K562 (cell line): ENCODE measurements around the gene POLD1. TPM values are rescaled to one million over a fixed set of nuclear protein-coding genes. Genes with fewer than 3 reads are reported as not detected.

Experiments
- ATF7 ChIP-seq: fragments of 450-650 bp; IDR thresholded peaks from 2 replicates; pipeline ENCODE4 v1.7.1; 2014; ENCODE audit warnings: mild to moderate bottlenecking, moderate library complexity
- BHLHE40 ChIP-seq: IDR thresholded peaks from 2 replicates; pipeline ENCODE4 v1.6.1; 2011; ENCODE audit warnings: low read length, improper control_type of control experiment
- E2F3 ChIP-seq: fragments of 250-450 bp; sonication (Bioruptor Pico); IDR thresholded peaks from 2 replicates; pipeline ENCODE4 v1.4.0; 2020; ENCODE audit warnings: mild to moderate bottlenecking
- HMGN3 ChIP-seq: IDR thresholded peaks from 2 replicates; pipeline ENCODE4 v1.6.1; 2011; ENCODE audit warnings: borderline replicate concordance, low read depth, mild to moderate bottlenecking, mixed read lengths, low read length; ENCODE audit not compliant: insufficient read length; ENCODE audit errors: extremely low read depth
- JUN ChIP-seq, 2 experiments: sonication (generic) in 1 of 2; formaldehyde crosslinking in 1 of 2; IDR thresholded peaks; 2 replicates each; pipeline versions ENCODE4 v1.6.1 to v1.8.0; 2012 to 2022; ENCODE audit warnings: borderline replicate concordance in 2 of 2, mild to moderate bottlenecking in 2 of 2, improper control_type of control experiment in 1 of 2, low read depth in 1 of 2, low read length in 1 of 2, missing genetic modification reagents in 1 of 2
- KDM2B ChIP-seq: fragments of 250-450 bp; sonication (Bioruptor Pico); IDR thresholded peaks from 2 replicates; pipeline ENCODE4 v1.8.0; 2021; ENCODE audit warnings: mild to moderate bottlenecking, moderate library complexity
- KHSRP ChIP-seq: fragments of 450-650 bp; IDR thresholded peaks from 2 replicates; pipeline ENCODE4 v1.6.1; 2017
- KLF1 ChIP-seq: fragments of 450-650 bp; IDR thresholded peaks from 2 replicates; pipeline ENCODE4 v1.6.1; 2016; ENCODE audit warnings: missing genetic modification characterization, missing compliant biosample characterization
- KLF6 ChIP-seq: fragments of 250-450 bp; sonication (Bioruptor Pico); IDR thresholded peaks from 2 replicates; pipeline ENCODE4 v1.4.0; 2020; ENCODE audit warnings: mild to moderate bottlenecking, moderate library complexity, borderline replicate concordance
- MYNN ChIP-seq, 2 experiments: sonication (generic); formaldehyde crosslinking in 1 of 2; IDR thresholded peaks; 2 replicates each; pipeline versions ENCODE4 v1.5.0 to v1.6.1; 2016 to 2020; ENCODE audit warnings: antibody characterized with exemption in 1 of 2, missing genetic modification reagents in 1 of 2
- NONO ChIP-seq, 2 experiments: fragments of 200-400 bp in 1 of 2; fragments of 450-650 bp in 1 of 2; formaldehyde crosslinking in 1 of 2; IDR thresholded peaks; 2 replicates each; pipeline ENCODE4 v1.6.1; 2017; ENCODE audit warnings: low read depth in 2 of 2, mild to moderate bottlenecking in 2 of 2, moderate library complexity in 2 of 2, low read length in 1 of 2
- PHB ChIP-seq: fragments of 250-450 bp; sonication (Bioruptor Pico); IDR thresholded peaks from 2 replicates; pipeline ENCODE4 v1.5.0; 2021
- PML ChIP-seq: IDR thresholded peaks from 2 replicates; pipeline ENCODE4 v1.6.1; 2012; ENCODE audit warnings: low read length, inconsistent platforms
- POLR2B ChIP-seq: fragments of 450-650 bp; IDR thresholded peaks from 2 replicates; pipeline ENCODE4 v1.6.1; 2018; ENCODE audit warnings: low read depth; ENCODE audit not compliant: partially characterized antibody
- RBFOX2 ChIP-seq: fragments of 200-400 bp; formaldehyde crosslinking; IDR thresholded peaks from 2 replicates; pipeline ENCODE4 v1.6.1; 2017; ENCODE audit warnings: low read depth, mild to moderate bottlenecking, low read length, moderate library complexity
- RFX7 ChIP-seq: fragments of 250-450 bp; sonication (Bioruptor Pico); IDR thresholded peaks from 2 replicates; pipeline ENCODE4 v1.5.1; 2021; ENCODE audit warnings: mild to moderate bottlenecking
- SRSF9 ChIP-seq: fragments of 200-400 bp; formaldehyde crosslinking; IDR thresholded peaks from 2 replicates; pipeline ENCODE4 v1.6.1; 2017; ENCODE audit warnings: low read depth, low read length, borderline replicate concordance
- TAF9B ChIP-seq: fragments of 450-650 bp; IDR thresholded peaks from 2 replicates; pipeline ENCODE4 v1.6.1; 2018; ENCODE audit warnings: mild to moderate bottlenecking; ENCODE audit not compliant: partially characterized antibody
- TBL1XR1 ChIP-seq, 2 experiments: IDR thresholded peaks; 2 replicates each; pipeline ENCODE4 v1.6.1; 2012; ENCODE audit warnings: improper control_type of control experiment in 2 of 2, low read length in 2 of 2, mild to moderate bottlenecking in 1 of 2
- TCF3 ChIP-seq: sonication (generic); formaldehyde crosslinking; IDR thresholded peaks from 2 replicates; pipeline ENCODE4 v1.4.0; 2020; ENCODE audit warnings: mild to moderate bottlenecking, missing genetic modification reagents
- ZNF584 ChIP-seq: fragments of 200-800 bp; sonication (Bioruptor generic); IDR thresholded peaks from 2 replicates; pipeline ENCODE4 v1.6.1; 2016; ENCODE audit warnings: low read depth, mild to moderate bottlenecking, missing genetic modification characterization, missing compliant biosample characterization
- ZNF764 ChIP-seq: fragments of 250-450 bp; sonication (Bioruptor Pico); IDR thresholded peaks from 2 replicates; pipeline ENCODE4 v1.4.0; 2020; ENCODE audit warnings: low read depth, mild to moderate bottlenecking, moderate library complexity
- polyA plus RNA-seq, 8 experiments: library from polyadenylated mRNA; depleted of rRNA in 4 of 8; stranded (reverse) in 5 of 8; unstranded in 3 of 8; fragments of >200 nt; fragmentation: Nextera tagmentation in 2 of 8; fragmentation: Illumina TruSeq in 1 of 8; extraction: Ambion mirVana in 2 of 8; extraction: Trizol in 1 of 8; gene quantifications; 2 replicates each; pipeline versions ENCODE4 v1.2.1 to v1.2.3, GENCODE V29; 2011 to 2014; ENCODE audit warnings: inconsistent platforms in 1 of 8, missing spikeins in 1 of 8
- total RNA-seq, 7 experiments: library from RNA; depleted of rRNA in 6 of 7; stranded (reverse); fragments of >200 nt in 6 of 7; fragmentation: Illumina TruSeq in 2 of 7; extraction: Trizol in 2 of 7; gene quantifications; 2 replicates each; pipeline versions ENCODE4 v1.2.1 to v1.2.3, GENCODE V29; 2011 to 2021; ENCODE audit warnings: low replicate concordance in 1 of 7
- TF ChIP-seq, protein P1 (sequence below), 3 experiments: IDR thresholded peaks in 2 of 3; conservative IDR thresholded peaks in 1 of 3; 2 replicates each; pipeline ENCODE4 v1.5.1; 2011 to 2012; ENCODE audit warnings: low read length in 3 of 3, mild to moderate bottlenecking in 3 of 3, control low read depth in 2 of 3, improper control_type of control experiment in 1 of 3, inconsistent platforms in 1 of 3, low read depth in 1 of 3, mixed read lengths in 1 of 3, moderate library complexity in 1 of 3; ENCODE audit not compliant: insufficient read depth in 2 of 3
- TF ChIP-seq, protein P2 (sequence below): fragments of 450-650 bp; IDR thresholded peaks from 2 replicates; pipeline ENCODE4 v1.6.1; 2016; ENCODE audit warnings: antibody characterized with exemption
- TF ChIP-seq, protein P3 (sequence below): fragments of 250-450 bp; sonication (Bioruptor Pico); IDR thresholded peaks from 2 replicates; pipeline ENCODE4 v1.8.0; 2021; ENCODE audit warnings: moderate library complexity, mild to moderate bottlenecking, inconsistent platforms

The POLD1 gene
- total and polyA plus RNA-seq, 9 of the 15 experiments (the other 6 are each of a cell fraction or from before 2014, with no cell fraction given): 1.3 to 312 (median 47.8) TPM

DNA sequence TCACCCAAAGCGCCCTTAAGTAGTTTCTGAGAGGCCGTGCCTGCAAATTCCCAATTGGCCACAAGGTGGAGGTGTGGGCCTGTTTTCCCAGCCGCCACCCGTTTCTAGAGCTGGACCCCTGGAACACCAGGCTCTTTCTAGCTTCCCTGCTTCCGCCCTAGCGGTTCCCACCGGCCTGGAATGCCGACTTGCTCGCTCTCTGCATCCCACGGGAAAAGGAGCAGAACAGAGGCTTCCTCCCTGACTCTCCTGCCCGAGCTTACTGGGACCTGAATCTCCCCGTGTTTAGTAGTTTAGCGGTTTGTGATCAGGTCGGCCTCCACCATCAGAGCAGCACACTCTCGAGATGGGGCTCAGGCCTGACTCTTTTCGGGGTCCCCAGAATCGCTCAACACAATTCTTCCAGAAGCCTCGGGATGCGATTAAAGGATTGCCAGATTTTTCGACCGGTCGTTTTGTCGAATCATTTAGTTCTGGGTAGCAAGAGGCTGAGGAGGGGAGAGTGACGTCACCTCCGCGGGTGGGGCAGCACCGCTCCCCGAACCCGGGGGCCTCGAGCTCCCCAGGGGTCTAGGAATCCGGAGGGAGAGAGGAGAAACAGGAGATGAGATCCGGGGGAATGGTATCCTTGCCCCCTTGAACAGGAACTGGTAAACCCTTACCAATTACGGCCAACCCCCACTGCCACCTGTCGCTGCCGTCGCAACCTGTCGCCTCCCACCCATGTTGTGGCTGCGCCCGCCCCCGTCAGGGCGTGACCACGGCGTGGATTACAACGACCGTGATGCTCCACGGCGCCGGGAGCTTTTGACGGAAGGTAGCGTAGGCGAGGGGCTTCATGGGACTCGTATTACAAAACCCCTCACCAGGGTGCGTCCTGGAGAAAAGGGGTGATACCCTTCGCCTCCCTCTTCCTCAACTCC lies 26.7 kb upstream of the POLD1 start (continued):
- TF ChIP-seq, protein P1, sequence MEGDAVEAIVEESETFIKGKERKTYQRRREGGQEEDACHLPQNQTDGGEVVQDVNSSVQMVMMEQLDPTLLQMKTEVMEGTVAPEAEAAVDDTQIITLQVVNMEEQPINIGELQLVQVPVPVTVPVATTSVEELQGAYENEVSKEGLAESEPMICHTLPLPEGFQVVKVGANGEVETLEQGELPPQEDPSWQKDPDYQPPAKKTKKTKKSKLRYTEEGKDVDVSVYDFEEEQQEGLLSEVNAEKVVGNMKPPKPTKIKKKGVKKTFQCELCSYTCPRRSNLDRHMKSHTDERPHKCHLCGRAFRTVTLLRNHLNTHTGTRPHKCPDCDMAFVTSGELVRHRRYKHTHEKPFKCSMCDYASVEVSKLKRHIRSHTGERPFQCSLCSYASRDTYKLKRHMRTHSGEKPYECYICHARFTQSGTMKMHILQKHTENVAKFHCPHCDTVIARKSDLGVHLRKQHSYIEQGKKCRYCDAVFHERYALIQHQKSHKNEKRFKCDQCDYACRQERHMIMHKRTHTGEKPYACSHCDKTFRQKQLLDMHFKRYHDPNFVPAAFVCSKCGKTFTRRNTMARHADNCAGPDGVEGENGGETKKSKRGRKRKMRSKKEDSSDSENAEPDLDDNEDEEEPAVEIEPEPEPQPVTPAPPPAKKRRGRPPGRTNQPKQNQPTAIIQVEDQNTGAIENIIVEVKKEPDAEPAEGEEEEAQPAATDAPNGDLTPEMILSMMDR (IDR thresholded peaks at IDR 0.05 in 2 of 3, conservative IDR thresholded peaks at IDR 0.05 in 1 of 3; ENCODE audit: insufficient read depth in 2 of 3, low read depth in 1 of 3, low read length in 3 of 3): peak; percentile 89 to 91 (median 90)
- peak; percentile 73 for TF ChIP-seq RBFOX2
- no peak for TF ChIP-seq KDM2B (CRISPR knock-in tag)
- no peak for TF ChIP-seq KLF6 (CRISPR knock-in tag)
- no peak for TF ChIP-seq E2F3
- TF ChIP-seq ZNF764 (CRISPR knock-in tag): no peak
- peak; percentile 99 for TF ChIP-seq ATF7
- TF ChIP-seq KLF1 (tag): peak; percentile 76
- TF ChIP-seq, protein P2, sequence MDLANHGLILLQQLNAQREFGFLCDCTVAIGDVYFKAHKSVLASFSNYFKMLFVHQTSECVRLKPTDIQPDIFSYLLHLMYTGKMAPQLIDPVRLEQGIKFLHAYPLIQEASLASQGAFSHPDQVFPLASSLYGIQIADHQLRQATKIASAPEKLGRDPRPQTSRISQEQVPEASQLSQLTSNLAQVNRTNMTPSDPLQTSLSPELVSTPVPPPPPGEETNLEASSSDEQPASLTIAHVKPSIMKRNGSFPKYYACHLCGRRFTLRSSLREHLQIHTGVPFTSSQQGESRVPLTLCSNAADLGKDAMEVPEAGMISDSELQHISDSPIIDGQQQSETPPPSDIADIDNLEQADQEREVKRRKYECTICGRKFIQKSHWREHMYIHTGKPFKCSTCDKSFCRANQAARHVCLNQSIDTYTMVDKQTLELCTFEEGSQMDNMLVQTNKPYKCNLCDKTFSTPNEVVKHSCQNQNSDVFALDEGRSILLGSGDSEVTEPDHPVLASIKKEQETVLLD: 0 out of 2 replicates have a peak, but pooled peaks have one; percentile 29
- 0 out of 2 replicates have a peak, but pooled peaks have one; percentile 37 for TF ChIP-seq MYNN (IDR thresholded peaks at IDR 0.05)
- TF ChIP-seq MYNN (CRISPR knock-in tag; IDR thresholded peaks at IDR 0.05): no peak
- peak in 1 of 2 experiments; percentile 10; a peak in 1 of 4 replicates for TF ChIP-seq TBL1XR1 (IDR thresholded peaks at IDR 0.05; ENCODE audit: low read length in 2 of 2)
- no peak for TF ChIP-seq SRSF9
- TF ChIP-seq POLR2B: peak; percentile 47
- peak; percentile 65 for TF ChIP-seq KHSRP
- peak; percentile 25 for TF ChIP-seq TAF9B
- 0 out of 2 replicates have a peak, but pooled peaks have one; percentile 6 for TF ChIP-seq TCF3 (CRISPR knock-in tag)
- TF ChIP-seq PHB (CRISPR knock-in tag): no peak
- 0 out of 2 replicates have a peak, but pooled peaks have one; percentile 7 for TF ChIP-seq BHLHE40
- TF ChIP-seq NONO (IDR thresholded peaks at IDR 0.05; ENCODE audit: low read depth in 2 of 2, low read length in 1 of 2): 0 out of 4 replicates have a peak, but pooled peaks of 1 of the 2 experiments have one; percentile 21
- TF ChIP-seq HMGN3: peak; percentile 52
- no peak for TF ChIP-seq RFX7
- TF ChIP-seq ZNF584: peak; percentile 51; the same call in 1 of the 2 replicates
- peak; percentile 78 for TF ChIP-seq JUN (IDR thresholded peaks at IDR 0.05; ENCODE audit: borderline replicate concordance, low read depth, low read length)
- TF ChIP-seq JUN (CRISPR knock-in tag; IDR thresholded peaks at IDR 0.05; ENCODE audit: borderline replicate concordance): no peak; the same call in 1 of the 2 replicates
- TF ChIP-seq, protein P3, sequence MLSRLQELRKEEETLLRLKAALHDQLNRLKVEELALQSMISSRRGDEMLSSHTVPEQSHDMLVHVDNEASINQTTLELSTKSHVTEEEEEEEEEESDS: no peak
- TF ChIP-seq PML: peak; percentile 41; the same call in 1 of the 2 replicates
